SK-N-MC (cell line): ENCODE results near the gene COQ2.

Experiments used
- EZH2 ChIP-seq: fragments of 200-600 bp; sonication (generic); IDR thresholded peaks from one replicate; pipeline ENCODE4 v1.6.1; 2017; ENCODE audit warnings: antibody characterized with exemption
- FOXP2 ChIP-seq: optimal IDR thresholded peaks from 2 replicates; pipeline ENCODE3; 2011; ENCODE audit warnings: mild to moderate bottlenecking, moderate library complexity; ENCODE audit not compliant: insufficient read depth; ENCODE audit errors: extremely low read length, control extremely low read depth
- POLR2AphosphoS5 ChIP-seq: IDR thresholded peaks from 2 replicates; pipeline ENCODE4 v1.6.1; 2012; ENCODE audit warnings: mild to moderate bottlenecking, low read depth, low read length, borderline replicate concordance

DNA sequence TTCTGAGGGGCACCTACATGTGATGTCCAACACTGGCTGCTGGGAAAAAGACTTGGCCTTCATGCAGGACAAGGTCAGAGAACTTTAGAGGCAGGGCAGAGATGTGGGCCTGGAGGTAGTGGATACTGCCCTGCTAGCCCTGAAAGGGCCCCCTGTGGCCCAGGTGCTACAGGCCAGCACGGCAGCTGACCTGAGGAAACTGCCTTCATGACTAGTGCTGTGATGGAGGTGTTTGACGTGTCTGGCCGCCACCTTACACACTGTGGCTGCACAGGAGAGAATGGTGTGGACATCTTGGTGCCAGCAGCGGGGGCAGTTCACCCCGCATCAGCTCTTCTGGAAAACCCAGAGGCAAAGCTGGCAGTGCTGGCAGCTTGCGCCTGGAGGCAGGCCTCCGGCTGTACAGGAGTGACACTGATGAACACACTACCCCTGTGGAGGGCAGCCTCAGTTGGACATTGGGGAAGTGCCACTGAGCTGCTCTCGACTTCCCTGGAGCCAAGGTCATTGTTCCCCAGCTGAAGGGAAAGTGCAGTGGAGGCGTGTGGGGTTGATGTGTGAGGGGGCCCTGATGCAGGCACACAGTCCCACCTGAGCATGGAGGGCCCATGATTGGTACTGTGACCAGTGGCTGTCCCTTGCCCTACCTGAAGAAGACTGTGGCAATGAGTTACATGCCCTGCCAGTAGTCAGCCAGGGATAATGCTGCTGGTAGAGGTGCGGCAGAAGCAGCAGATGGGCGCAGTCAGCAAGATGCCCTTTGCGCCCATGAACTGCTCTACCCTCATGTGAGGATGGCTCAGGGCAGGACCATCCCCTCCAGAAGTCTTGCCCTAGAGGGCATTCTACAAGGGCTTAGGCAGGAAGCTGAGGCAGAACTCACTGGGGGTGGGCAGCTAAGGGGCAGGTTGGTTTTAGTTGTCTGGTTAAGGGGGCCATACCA is 36.9 kb downstream of the COQ2 start:
- TF ChIP-seq POLR2AphosphoS5 (no peak), EZH2 (no peak), FOXP2 (no peak)
